HG02642 (cell line): ENCODE measurements around the gene SAA4.
A peak's percentile ranks its signal among the peaks of the same experiment; 100 is the strongest.
"Not testable (repeated sequence)": the region's sequence is repeated elsewhere in the genome, so short reads cannot be mapped to it uniquely, and the experiment has no call there.

ENCODE experiments used
- ATAC-seq: cut with Tn5 transposase; IDR thresholded peaks from one replicate; pipeline ENCODE4 v1.9.1; 2021; ENCODE audit warnings: mild to moderate bottlenecking; ENCODE audit not compliant: unreplicated experiment, poor library complexity

The SAA4 gene

GRCh38 chr11:18248561-18248960 is 12.0 kb upstream of the SAA4 start, which contains the start of gene SAA2:
TSS of gene SAA2 (minus strand) at chr11:18248668. CDS start at chr11:18248011, 657 bp downstream.
- no peak for ATAC-seq

GRCh38 chr11:18247191-18247581 is 10.6 kb upstream of the SAA4 start:
- ATAC-seq, result peak; percentile 16

- ATAC-seq, result peak; percentile 86
These were observed 10.0 kb upstream of the SAA4 start for GRCh38 chr11:18246379-18247190.

GRCh38 chr11:18245396-18245795 is 8.8 kb upstream of the SAA4 start:
- ATAC-seq, result no peak

- no peak for ATAC-seq
These were observed 7.3 kb upstream of the SAA4 start for GRCh38 chr11:18243783-18244362.

- no peak for ATAC-seq
These were observed 3.1 kb upstream of the SAA4 start for GRCh38 chr11:18239655-18240054.

- ATAC-seq, result no peak
These were observed 938 bp downstream of the SAA4 start for GRCh38 chr11:18235394-18236334.

GRCh38 chr11:18233912-18234311 is 2.7 kb downstream of the SAA4 start:
- ATAC-seq, result no peak

GRCh38 chr11:18230859-18231258 is 5.7 kb downstream of the SAA4 start:
- no peak for ATAC-seq

GRCh38 chr11:18229501-18229900 is 7.1 kb downstream of the SAA4 start:
- ATAC-seq, result peak; percentile 92

GRCh38 chr11:18225913-18226312 is 10.7 kb downstream of the SAA4 start:
- no peak for ATAC-seq

GRCh38 chr11:18223591-18224387 is 12.8 kb downstream of the SAA4 start:
- no peak for ATAC-seq

GRCh38 chr11:18222814-18223421 is 13.7 kb downstream of the SAA4 start:
- no peak for ATAC-seq

- ATAC-seq, result no peak
These were observed 15.2 kb downstream of the SAA4 start for GRCh38 chr11:18221274-18221876.

- ATAC-seq, result no peak
These were observed 27.5 kb downstream of the SAA4 start for GRCh38 chr11:18209058-18209457.

- no peak for ATAC-seq
These were observed 31.8 kb downstream of the SAA4 start for GRCh38 chr11:18204771-18205170.

- ATAC-seq, result no peak
These were observed 32.4 kb downstream of the SAA4 start for GRCh38 chr11:18204220-18204619.

- ATAC-seq, result no peak
These were observed 32.9 kb downstream of the SAA4 start for GRCh38 chr11:18203723-18204122.

GRCh38 chr11:18197738-18198137 is 38.9 kb downstream of the SAA4 start:
- ATAC-seq, result not testable (repeated sequence)
